Activated CD4-positive, alpha-beta T cell treated with anti-CD3 and anti-CD28 coated beads, Interleukin-2, amount 50 U/mL, for 16 hours (primary cell): ENCODE results near the gene APCS.

Source experiments
- DNase-seq: peaks from one replicate; pipeline ENCODE4 v3.0.0-alpha.2; 2020

APCS gene, protein sequence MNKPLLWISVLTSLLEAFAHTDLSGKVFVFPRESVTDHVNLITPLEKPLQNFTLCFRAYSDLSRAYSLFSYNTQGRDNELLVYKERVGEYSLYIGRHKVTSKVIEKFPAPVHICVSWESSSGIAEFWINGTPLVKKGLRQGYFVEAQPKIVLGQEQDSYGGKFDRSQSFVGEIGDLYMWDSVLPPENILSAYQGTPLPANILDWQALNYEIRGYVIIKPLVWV

DNA sequence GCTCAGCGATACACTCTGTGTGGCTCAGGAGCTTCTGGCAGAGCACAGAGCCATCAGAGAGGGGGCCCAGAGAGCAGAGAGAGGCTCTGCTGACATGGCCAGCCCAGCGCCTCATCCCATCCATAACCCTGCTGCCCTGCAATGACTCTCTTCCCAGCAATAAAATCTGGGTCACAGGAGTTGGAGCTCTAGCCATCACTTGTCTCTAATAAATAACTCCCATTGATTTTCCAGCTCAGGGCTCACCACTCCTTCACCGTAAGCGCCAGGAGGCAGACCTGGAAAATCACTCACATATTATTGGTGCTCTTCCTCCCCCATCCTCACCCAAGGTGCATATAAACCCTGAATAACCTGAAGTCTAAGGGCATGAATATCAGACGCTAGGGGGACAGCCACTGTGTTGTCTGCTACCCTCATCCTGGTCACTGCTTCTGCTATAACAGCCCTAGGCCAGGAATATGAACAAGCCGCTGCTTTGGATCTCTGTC lies at the start of gene APCS:
APCS (plus strand) TSS at position 366 of the 491 bp plus-strand sequence; CDS start at position 462, 96 bp downstream.
- DNase-seq: no peak

DNA sequence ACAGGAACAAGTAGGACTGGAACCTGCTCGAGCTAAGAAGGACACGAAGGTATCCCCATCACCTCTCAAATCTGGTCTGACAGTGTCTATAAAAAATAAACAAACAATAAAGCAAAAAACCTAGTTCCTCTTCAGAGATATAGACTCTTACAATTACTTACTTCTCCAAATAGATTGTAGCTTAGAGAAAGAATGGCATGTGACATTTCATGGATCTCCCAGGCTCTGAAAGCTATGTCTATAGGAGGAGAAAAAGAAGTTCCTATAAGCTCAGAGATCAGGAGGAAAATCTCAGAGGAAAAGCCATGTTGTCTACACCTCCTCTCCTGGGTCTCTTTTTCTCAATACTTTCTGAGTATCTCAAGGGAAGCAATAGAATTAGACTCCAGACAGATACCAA lies 39.5 kb upstream of the APCS start:
- DNase-seq: no peak

DNA sequence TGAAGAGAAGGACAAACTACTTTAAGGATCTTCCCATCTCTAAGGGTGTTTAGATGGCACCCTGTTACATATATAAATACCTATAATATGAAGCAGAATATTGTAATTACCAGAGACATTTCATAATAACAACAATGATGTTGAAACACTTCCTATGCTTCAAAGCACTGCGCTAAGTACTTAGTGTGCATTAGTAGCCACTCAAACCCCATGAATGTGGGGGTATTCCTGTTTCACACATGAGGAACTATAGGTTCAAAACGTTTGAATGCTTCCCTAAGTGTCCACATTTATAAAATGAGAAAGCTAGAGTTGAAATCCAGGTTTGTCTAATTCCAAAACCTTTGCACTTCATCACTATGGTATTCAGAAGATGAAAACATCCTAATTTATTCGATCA lies 33.4 kb upstream of the APCS start:
- DNase-seq: no peak

DNA sequence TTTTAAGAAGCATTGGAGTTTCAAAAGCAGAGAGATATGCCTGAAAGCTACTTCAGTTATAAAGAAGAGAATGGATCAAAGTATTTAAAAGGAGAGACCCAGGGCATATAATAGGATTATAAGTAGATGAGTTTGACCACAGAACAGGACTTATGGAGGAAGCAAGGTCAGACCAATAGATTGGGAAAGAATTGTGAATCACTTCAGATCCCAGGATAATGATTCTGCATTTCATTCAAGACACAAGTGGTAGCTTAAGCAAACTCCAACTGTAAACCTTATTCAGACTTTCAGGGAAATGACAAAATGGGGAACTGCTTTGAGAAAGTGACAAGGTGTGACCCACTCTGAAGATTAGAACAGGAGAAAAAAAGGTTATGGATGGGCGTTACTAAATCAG lies 32.9 kb upstream of the APCS start:
- DNase-seq: no peak

DNA sequence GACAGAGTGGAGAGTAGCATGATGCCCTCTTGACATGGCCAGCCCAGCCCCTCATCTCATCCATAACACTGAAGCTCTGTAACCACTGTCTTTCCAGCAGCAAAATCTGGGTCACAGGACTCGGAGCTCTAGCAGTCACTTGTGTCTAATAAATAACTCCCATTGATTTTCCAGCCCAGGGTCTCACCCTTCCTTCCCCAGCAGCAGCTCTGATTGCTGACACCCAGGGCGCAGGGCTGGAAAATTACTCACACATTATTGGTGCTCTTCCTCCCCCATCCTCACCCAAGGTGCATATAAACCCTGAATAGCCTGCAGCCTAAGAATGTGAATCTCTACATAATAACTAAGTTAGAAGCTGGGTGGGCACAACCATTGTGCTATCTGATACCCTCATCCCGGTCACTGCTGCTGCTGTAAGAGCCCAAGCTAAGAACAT lies 30.7 kb upstream of the APCS start:
- DNase-seq: no peak

DNA sequence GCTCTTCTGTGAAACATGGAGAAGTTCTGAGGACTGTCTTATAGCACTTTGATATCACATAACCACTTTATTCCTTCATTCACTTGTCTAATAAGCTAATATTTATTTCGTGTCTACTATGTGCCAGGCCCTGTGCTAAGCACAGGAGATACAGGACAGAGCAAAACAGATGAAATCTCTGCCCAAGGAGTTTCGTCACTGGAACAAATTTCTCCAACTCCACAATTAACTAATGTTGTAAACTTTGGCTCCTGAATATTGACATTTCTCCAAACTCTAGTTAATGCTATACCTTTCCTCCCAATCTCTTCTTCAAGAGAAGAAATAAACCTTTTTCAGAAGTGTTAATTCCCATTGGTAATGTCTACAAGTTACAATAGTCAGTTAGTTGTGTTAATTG lies 27.0 kb upstream of the APCS start:
- DNase-seq: no peak

DNA sequence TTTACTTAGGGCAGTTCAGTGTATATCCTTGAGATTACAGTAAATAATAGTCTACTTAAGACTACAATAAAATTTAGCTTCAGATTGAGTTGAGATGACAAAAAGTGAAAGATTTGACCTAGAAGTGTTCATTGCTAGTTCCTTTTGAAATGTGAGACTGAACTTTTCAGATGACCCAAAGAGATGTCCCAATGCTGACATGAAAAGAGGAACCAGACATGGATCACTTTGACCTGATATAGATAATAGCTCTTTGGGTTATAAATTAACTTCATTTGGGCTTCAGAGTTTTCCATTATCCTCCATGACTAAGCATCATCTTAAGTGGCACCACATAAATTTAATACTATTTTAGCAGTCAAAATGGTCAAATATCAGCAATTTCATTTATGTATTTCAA lies 26.1 kb upstream of the APCS start:
- no peak for DNase-seq

DNA sequence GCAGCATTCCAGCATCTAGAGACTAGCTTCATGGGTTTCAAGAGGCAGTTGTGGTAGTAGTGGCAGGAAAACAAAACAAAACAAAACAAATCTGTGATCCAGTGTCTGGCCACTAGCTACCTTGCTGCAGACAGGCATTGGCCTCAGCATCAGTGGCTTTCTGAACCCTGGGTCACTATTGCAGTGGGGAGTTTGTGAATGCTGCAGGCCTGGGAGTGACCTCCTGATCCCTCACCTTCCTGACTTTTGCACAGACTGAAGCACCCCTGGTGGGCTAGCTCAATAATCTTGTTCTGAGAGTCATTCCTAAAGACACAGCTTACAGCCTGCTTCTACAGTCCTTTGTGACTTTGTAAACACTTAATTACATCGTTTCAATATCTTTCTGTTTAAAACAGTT lies 24.9 kb upstream of the APCS start:
- no peak for DNase-seq

DNA sequence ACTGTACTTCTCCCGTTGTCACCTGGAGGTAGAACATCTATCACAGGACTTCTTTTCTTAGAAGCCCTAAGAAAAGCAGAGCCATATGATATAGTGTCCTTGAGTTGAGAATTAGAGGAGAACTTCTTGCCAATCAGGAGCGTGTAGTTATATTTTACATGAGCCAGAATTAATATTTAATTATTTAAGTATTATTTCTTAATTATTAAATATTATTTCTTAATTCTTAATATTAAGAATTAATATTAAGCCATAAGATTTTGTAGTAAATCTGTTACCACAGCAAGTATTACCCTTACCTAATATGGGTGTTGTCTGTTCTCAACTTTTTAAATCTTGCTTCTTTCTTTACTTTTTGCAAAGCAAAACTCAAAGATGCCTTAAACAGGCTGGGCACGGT lies 10.2 kb upstream of the APCS start:
- no peak for DNase-seq

DNA sequence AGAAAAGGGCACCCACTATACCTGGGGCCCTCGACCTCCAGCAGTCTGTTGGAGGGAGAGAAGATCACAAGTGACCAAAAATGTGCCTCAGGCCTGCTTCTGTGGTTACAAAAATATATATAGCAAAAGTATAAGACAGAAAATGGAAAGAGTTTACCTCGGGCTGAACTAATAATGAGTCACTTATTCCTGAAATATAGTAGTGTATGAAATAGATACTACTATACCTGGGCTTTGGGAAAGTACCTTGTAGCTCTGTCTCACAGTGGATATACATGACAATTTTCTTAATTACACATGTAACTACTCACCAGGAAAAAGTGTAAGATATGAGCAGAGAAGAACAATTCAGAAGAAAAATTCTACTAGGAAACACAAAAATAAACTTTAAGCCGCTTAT lies 7.3 kb upstream of the APCS start:
- DNase-seq: no peak

DNA sequence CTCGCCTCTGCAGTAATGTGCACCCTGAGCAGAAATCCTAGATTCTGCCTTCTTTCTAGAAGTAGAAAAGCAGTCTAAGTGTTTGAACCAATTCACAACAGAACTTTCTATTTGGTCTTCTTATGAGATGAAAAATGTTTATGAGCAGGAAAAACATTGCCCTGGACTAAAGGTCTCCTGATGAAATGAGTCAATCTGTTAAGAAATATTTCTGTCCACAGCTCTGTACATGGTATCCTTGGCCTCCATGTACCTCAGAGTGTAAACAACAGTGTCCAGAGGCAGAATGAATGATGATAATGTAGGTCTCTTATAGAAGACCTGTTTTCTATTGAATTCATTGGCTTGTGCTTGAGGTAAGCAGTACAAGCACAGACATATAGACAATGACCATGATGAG lies 6.2 kb upstream of the APCS start:
- no peak for DNase-seq

DNA sequence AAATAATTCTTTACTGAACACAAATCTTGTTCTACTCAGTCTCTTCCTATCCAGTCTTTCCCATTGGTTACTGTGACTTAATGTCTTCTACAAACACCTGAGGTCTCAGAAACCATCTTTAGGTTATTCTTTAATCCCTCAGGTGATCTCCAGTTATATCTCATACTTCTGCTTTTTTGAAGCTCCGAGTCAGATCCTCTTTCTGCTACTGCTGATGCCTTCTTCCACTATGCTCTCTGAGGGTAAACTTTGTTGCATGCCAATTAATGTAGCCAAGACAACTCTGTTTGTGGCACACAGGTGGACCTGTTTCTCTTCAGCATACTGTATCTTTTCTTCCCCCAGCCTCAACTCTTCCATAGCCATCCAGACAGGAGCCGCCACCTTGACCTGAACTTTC lies 3.1 kb upstream of the APCS start:
- no peak for DNase-seq

DNA sequence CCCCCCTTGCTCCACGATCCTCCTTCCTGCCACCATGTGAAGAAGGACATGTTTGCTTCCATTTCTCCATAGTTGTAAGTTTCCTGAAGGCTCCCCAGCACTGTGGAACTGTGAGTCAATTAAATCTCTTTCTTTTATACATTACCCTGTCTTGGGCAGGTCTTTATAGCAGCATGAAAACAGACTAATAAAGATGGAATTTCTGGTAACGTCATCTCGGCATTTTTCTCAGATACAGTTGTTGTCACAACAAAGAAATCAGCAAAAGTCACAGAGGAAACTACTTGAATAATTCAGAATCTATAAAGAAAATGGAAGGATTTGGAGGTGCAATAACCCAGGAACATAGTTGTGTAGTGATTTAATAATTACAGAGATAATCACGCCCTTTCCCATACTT lies 4.4 kb downstream of the APCS start:
- DNase-seq: no peak

DNA sequence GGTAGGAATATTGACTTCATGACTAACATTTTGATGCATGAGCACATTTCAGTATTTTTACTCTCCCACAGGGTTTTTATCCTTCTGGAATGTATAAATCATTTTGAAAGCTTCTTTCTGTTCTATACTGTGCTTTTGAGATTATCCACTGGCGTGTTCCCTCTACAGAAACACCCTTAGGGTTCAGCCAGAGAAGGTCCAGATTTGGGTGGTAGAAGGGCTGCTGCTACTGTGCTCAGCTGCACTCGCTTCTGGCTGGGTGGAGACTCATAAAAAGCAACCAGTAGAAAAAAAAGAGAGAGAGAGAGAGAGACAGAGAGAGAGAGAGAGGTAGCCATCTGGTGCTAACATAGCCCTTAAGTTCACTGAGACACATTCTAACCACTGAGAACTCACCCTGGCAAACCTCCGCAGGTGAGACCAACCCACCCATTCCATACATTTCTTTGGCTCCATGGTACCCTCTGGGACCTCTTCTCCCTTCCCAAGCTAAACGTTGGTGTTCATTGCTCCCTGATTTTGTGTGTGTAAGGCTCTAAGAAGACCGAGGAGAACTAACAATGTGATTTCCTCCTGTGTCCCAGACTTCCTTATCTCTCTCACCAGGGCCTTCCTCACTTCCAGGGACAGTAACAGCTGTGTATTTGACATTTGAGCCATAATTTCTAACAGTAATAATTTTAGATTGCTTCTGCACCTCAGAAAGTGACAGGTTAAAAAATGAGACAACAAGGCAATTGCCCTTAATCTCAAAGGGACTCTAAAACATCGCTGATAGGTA lies 7.2 kb downstream of the APCS start:
- DNase-seq: no peak

DNA sequence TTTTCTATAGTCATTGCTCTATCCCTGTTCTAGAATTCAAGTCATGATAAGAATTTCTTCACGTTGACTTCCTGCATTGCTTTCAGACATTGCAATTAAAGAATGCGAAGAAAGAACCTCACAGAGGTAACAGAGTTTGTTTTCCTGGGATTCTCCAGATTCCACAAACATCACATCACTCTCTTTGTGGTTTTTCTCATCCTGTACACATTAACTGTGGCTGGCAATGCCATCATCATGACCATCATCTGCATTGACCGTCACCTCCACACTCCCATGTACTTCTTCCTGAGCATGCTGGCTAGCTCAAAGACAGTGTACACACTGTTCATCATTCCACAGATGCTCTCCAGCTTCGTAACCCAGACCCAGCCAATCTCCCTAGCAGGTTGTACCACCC lies 10.6 kb downstream of the APCS start:
- no peak for DNase-seq

DNA sequence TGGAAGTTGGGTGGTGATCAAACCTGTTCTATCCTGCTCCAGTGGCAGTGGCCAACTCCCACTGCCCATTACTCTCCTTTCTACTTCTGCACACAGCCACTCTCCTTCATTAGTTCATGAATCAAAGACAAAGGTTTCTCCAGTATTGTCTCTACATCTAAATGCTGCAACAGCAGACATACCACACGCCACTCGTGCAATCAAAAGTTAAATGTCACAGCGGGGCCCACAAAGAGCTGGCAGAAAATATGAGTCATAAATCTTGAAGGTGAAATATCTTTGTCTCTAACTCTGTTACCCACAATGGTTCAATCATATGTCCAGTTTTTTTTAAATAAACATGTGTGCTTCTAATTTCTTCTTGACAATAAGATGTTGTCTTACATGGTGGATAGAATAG lies 13.3 kb downstream of the APCS start:
- no peak for DNase-seq

DNA sequence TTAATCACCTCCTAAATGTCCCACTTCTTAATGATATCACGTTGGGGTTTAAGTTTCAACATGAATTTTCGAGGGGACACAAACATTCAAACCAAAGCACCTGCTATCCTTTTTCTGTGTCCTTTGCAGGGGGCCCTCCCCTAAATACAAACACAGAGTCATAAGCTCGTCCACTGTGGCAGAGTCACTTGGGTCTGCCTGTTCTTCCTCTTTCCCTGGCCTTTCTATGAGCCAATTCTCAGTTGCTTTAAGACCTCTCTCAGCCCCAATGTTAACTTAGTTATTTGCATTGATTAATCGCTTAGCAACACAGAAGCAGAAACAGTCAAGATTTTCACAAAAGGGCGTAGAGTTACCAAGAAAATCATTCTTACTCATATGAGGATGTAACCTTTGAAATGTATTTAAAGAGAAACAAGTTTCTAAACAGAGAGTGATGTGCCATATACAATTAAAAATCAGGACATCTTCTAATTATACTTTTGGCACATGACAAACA lies 14.9 kb downstream of the APCS start:
- no peak for DNase-seq

DNA sequence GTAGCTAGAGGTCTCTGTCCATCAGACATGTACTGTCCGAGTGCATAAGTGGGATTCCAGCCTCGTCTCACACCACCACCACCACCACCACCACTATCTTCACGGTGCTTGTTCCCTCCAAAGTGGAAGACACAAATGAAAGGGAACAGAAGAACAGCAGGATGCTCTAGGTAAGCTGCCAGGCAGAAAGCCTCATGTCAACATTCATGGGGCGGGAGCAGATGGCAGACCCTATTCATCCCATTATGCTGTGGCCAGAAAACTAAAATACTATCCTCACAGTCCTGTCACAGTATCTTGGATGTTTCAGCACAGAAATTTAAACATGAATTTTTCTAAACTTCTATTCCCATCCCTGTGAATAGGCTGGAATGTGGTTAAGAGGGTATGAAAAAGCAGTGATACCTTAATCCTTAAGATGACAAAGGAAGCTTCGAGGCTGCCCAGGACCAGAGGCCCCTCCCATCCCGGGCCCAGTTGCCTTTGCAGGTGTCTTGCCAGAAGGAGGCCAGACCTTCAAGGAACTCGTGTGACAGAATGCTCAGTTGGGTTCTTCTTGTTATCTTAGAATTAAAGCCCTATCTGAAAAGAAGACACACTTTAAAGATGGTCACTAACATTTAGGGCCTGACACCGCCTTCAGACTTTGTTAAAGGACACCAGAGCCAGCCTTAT lies 24.7 kb downstream of the APCS start:
- no peak for DNase-seq

DNA sequence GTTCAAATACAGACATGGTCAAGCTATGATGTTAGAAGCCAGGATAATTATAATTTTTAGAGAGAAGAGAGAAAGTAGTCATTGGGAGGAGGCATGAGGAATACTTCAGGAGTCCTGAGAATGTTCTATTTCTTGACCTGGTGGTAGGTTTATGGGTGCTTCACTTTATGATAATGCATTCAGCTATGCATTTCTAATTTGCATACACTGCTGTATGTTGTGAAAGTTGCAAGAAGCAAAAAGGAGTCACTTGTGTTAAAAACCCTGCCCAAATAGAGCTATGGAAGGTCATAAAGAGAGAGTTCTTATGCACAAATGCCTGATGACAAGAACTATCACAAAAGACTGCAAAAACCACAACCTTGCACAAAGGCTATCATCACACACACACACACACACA lies 45.3 kb downstream of the APCS start:
- DNase-seq: no peak
